HEK293T (cell line): Measurements from ENCODE around the gene ASTN2.

Experiments
- ARNT ChIP-seq: fragments of 450-650 bp; IDR thresholded peaks from 2 replicates; pipeline ENCODE4 v1.6.1; 2017; ENCODE audit warnings: mild to moderate bottlenecking
- BHLHE40 ChIP-seq: fragments of 450-650 bp; IDR thresholded peaks from 2 replicates; pipeline ENCODE4 v1.6.1; 2016; ENCODE audit warnings: mild to moderate bottlenecking, moderate library complexity, borderline replicate concordance
- ELF4 ChIP-seq: fragments of 450-650 bp; IDR thresholded peaks from 2 replicates; pipeline ENCODE4 v1.6.1; 2017; ENCODE audit warnings: antibody characterized with exemption
- FOXA1 ChIP-seq: fragments of 450-650 bp; IDR thresholded peaks from 2 replicates; pipeline ENCODE4 v1.6.1; 2016; ENCODE audit warnings: mild to moderate bottlenecking
- FOXK2 ChIP-seq: fragments of 450-650 bp; IDR thresholded peaks from 2 replicates; pipeline ENCODE4 v1.6.1; 2016; ENCODE audit warnings: mild to moderate bottlenecking
- FOXM1 ChIP-seq: fragments of 450-650 bp; IDR thresholded peaks from 2 replicates; pipeline ENCODE4 v1.6.1; 2017; ENCODE audit warnings: mild to moderate bottlenecking, borderline replicate concordance
- L3MBTL2 ChIP-seq: fragments of 450-650 bp; conservative IDR thresholded peaks from 2 replicates; pipeline ENCODE4 v1.6.1; 2016; ENCODE audit warnings: mild to moderate bottlenecking
- NFRKB ChIP-seq: fragments of 450-650 bp; IDR thresholded peaks from 2 replicates; pipeline ENCODE4 v1.6.1; 2016; ENCODE audit warnings: mild to moderate bottlenecking, moderate library complexity
- PKNOX1 ChIP-seq: fragments of 450-650 bp; IDR thresholded peaks from 2 replicates; pipeline ENCODE4 v1.6.1; 2016
- SP1 ChIP-seq: fragments of 450-650 bp; IDR thresholded peaks from 2 replicates; pipeline ENCODE4 v1.6.1; 2017
- SUZ12 ChIP-seq: fragments of 450-650 bp; IDR thresholded peaks from 2 replicates; pipeline ENCODE4 v1.6.1; 2016; ENCODE audit warnings: mild to moderate bottlenecking
- TARDBP ChIP-seq: fragments of 450-650 bp; IDR thresholded peaks from 2 replicates; pipeline ENCODE4 v1.6.1; 2016
- ZNF384 ChIP-seq: fragments of 450-650 bp; IDR thresholded peaks from 2 replicates; pipeline ENCODE4 v1.6.1; 2016

GRCh38 chr9:117097761-117098160 is 317.1 kb downstream of the ASTN2 start:
- no peak for TF ChIP-seq SUZ12
- TF ChIP-seq FOXA1, result no peak
- TF ChIP-seq SP1, result no peak
- no peak for TF ChIP-seq FOXM1
- TF ChIP-seq TARDBP, result no peak
- no peak for TF ChIP-seq BHLHE40
- no peak for TF ChIP-seq ARNT
- TF ChIP-seq FOXK2, result no peak
- no peak for TF ChIP-seq ZNF384
- TF ChIP-seq ELF4, result no peak
- no peak for TF ChIP-seq PKNOX1
- no peak for TF ChIP-seq NFRKB
- no peak for TF ChIP-seq L3MBTL2
